Left hindlimb (tissue), 1 donor: ENCODE results near the gene MTRFR.

Source experiments
- DNase-seq: peaks from one replicate; pipeline ENCODE4 v3.0.0-alpha.2; 2018

MTRFR gene

DNA sequence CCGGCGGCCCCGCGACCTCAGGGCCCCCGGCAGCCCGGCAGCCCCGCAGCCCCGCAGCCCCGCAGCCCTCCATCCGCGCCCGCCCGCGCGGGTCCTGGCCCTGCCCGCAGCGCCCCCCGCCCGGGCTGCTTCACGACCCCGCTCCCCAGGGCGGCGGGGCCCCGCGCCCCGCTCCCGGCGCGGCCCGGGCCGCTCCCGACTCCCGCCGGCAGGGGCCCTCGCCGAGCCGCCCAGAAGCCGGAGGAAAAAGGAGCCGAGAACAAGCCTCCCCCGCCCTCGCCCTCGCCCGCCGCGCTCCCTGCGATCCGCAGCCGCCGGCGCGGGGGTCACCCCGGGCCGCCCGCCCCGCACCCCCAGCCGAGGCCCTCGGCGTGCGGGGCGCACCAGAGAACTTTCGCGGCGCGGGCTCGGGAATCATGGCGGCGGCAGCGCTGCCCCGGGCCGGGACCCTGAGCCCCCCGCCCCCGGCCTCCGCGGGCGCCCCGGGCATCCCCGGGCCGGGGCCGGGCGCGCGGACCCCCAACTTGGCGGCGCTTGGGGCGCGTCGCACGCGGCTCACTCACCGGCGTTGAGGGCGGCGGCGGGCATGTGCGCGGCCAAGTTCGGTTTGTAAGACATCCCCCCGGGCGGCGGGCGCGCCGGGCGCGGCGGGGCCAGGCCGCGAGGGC, 37.9 kb downstream of the MTRFR start:
- DNase-seq: peak; percentile 77

DNA sequence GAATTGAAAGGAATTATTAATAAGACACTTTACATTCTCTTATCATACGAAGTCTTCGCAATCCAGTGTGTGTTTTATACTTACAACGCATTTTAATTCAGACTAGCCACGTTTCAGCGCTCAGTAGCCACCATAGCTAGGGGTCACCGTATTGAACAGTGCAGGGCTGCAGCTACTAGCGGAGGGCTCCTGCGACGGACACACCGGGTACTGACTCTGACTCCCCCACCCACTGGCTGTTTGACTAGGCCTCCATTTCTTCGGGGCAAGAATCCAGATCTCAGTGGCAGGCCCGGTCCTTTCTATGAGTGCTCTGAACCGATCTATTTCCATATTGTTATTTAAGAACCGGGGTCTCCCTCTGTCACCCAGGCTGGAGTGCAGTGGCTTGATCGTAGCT, 39.9 kb downstream of the MTRFR start:
- no peak for DNase-seq

DNA sequence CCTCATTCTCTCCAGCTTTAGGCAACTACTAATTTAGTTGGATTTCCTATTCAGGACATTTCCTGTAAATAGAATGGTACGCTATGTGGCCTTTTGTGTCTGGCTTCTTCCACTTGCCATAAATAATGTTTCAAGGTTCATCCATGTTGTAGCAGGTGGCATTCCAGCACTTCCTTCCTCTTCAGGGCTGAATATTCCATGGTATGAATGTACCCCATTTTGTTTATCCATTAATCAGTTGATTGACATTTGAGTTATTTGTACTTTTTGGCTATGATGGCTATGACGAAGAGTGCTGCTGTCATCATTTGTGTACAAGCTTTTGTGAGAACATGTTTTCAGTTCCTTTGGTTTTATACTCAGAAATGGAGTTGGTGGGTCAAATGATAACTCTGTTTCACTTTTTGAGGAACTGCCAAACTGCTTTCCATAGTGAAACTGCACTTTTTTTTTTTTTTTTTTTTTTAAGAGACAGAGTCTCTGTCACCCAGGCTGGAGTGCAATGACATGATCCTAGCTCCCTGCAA, 44.9 kb downstream of the MTRFR start:
- DNase-seq: no peak

DNA sequence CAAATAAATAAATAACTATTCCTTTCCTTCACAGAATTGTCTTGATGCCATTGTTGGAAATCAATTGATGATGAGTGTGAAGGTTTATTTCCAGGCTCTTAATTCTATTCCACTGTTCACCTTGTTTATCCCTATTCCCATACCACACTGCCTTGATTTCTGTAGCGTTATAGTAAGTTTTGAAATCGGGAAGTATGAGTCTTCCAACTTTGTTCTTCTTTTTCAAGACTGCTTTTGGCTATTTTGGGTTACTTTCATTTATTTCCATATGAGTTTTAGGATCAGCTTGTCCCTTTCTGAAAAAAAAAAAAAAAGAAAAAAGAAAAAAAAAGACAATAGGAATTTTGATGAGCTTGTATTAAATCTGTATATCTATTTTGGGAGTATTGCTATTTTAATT, 47.7 kb downstream of the MTRFR start:
- no peak for DNase-seq

DNA sequence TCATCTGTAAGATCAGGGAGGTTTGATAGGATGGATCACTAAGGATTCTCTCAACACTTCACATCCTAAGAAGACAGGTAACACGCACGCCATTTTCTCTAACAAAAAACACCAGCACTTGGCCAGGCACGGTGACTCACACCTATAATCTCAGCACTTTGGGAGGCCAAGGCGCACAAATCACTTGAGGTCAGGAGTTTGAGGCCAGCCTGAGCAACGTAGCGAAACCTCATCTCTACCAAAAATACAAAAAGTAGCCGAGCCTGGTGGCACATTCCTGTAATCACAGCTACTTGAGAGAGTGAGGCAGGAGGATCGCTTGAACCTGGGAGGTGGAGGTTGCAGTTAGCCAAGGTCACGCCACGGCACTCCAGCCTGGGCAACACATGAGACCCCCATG, 48.9 kb downstream of the MTRFR start:
- DNase-seq: no peak

DNA sequence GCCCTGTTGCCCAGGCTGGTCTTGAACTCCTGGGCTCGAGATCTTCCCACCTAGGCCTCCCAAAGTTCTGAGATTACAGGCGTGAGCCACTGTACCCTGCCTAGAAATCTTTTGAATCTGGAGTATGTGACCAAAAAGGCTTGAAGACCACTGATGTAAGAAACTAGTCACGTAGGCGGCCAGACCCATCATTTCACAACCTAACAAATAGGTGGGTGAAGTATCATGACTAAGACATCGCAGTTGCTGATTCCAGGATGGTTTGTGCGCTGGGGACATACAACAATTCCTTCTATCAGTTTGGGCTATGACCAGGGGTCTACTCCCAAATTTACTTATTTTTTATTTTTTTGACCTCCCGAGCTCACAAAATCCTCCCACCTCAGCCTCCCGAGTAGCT, 50.2 kb downstream of the MTRFR start:
- DNase-seq: no peak

DNA sequence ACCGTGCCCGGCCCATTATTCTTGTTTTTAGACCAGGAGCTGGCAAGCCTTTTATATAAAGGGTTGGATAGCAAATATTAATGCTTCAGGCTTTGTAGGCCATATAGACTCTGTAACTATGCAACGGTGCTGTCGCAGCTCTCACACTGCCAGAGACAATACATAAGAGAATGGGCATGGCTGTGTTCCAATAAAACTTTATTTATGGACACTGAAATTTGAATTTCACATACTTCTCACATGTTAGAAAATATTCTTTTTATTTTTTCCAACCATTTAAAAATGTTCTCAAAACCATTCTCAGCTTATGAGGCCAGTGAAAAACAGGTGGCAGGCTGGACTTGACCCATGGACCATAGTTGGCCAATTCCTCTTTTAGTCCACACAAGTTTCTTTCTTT, 51.4 kb downstream of the MTRFR start:
- no peak for DNase-seq

DNA sequence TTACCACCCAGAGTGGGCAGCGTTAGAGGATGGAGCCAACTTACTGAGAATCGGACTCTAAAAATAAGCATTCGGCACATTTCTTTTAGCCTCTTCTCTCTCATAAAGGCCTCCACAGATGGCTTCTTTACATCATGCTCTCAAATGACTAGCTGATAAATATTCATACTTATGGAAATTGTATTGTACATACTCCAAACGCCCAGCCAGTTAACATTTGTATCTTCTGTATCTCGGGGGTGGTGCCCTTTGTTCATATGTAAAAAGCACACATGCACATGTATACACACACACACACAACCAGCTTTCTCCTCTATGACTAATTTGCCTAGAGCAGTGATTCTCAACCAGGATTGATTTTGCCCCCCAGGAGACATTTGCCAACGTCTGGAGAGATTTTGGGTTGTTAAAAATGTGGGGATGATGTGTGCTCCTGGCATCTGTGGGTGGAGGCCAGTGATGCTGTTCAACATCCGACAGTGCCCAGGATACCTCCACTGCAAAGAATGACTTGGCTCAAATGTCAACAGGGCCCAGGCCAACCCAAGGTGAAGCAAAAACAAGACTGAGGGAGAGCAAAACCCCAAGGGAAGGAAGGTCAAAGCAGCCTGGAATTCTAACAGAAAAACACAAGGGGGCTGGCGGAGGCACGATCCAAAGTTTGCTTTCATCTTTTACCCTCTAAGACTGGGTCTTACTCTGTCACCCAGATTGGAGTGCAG, 53.6 kb downstream of the MTRFR start:
- DNase-seq: no peak

DNA sequence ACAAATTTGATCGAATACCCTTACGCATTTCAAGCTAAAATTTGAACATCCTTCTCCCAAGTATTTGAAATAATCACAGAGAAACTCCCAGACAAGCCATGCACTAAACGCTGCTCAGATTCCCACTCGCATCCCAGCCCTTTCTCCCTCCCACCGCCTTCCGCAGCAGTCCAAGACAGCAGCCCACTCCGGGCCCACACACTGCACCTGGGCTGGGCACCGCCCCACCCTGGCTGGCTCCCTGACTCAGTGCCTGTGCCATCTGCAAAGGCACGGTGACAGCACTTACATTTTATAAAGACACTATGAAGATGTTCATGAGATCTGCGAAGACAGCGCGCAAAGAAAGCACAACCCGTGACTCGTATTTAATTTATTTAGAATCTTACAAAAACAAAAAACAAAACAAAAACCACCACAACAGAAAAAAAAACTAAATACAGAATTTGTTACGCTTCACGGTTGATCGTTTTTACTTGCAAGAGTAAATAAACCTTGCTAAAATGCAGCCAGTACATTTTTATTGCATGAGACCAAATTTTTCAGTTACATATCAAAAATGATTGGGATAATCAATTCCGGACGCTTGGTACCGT, 55.6 kb downstream of the MTRFR start:
- no peak for DNase-seq

DNA sequence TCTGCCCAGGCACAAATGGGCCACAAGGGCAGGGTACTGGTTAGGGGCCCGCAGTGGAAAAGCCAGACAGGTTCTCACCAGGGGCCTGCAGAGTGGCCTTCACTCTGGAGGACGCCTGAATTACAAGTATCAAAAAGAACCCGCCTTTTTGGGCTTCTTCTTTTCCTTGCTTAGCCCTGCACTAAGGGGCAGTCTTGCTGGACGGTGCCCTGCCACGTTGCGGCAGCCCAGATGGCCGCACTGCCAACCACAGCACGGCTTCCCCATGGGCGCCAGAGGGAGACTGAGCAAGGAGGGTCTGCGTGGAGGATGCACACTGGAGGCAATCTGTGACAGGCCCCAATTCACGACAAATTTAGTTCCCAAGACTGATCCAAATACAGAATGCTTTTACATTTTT, 56.7 kb downstream of the MTRFR start:
- no peak for DNase-seq

DNA sequence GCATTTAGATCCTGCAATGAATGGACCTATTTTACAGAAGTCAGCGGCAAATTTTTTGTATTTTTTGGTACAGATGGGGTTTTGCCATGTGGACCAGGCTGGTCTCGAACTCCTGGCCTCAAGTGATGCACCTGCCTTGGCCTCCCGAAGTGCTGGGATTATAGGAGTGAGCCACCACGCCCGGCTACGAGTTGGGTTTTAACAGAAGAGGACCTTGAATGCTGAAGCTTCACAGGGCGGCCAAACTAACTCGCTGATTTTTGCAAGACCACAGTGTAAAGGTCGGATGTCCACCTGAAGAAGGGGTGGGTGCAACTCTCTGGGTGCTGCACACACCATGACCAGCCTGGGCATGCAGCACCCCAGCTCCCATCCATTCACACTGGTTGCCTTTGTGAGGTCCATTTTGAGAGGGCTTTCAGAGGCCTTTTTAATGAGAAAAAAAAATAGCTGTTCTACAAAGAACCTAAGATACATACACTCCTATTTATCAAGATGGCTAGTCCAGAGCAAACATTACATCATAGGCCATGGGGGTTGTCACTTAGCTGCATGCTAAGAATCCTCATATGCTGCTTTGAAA, 60.0 kb downstream of the MTRFR start:
- DNase-seq: no peak

DNA sequence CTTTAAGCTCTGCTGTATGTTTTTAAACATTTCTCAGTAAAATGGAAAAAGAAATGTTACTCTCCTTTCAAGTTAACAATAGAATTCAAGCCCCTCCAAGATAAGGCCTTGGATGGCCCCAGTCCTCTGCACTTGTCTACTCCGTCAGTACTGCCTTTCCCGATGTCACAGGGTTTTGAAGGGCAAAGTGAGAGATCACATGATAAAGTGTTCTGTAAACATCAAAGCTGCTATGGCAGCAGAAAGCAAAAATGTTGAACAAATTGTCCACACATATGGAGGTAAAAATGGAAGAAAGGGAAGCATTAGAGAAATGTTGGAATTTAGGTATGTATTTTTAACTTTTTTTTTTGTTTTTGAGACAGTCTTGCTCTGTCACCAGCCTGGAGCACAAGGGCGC, 71.9 kb downstream of the MTRFR start:
- DNase-seq: no peak

DNA sequence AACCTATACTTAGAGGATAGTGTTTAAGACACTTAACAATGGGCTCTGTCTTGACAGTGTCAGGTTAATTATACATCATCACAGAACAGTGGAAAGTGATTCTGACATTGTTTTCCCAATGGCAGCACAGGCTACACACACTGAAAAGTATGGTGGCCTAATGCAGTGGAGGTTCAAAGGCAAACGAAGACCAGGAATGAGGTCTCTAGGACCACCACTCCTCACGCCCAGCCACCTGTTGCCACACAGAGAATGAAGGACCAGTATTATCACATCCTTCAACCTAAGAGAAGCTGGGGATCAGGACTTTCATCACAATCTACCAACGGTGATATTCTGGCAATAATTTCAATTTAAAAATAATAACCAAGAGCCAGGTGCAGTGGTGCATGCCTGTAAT, 73.0 kb downstream of the MTRFR start:
- no peak for DNase-seq
